GM19452 (cell line): ENCODE data around the gene ACVR1B.

Experiments used
- ATAC-seq: cut with Tn5 transposase; IDR thresholded peaks from one replicate; pipeline ENCODE4 v1.9.1; 2021; ENCODE audit not compliant: unreplicated experiment

The ACVR1B gene

DNA sequence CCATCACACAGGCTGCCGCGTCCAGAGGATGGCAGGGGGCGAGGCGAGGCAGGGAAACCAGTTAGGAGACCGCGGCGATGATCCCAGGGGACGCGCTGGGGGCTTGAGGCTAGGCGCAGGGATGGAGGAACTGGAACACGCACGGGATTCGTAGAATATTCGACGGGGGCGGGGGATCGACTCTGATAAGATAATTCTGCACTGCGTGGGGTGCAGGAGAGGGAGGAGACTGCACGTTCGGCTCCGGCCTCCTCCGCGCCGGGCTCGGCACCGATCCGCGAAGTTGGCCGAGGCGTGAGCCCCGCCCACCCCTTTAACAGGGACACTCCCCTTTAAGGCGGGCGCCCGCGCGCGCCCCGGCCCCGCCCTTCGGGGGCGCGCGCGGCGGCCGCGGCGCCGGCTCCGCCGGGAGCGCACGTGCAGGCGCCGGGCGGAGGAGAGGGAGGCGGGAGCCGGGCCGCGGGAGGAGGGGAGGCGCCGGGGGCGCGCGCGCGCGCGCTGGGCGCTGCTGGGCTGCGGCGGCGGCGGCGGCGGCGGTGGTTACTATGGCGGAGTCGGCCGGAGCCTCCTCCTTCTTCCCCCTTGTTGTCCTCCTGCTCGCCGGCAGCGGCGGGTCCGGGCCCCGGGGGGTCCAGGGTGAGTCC is at the start of gene ACVR1B:
Gene ACVR1B, plus strand, starts transcription at position 501 of the 644 bp plus-strand sequence. Its CDS starts 45 bp downstream, at position 546.
- peak; percentile 92 for ATAC-seq

DNA sequence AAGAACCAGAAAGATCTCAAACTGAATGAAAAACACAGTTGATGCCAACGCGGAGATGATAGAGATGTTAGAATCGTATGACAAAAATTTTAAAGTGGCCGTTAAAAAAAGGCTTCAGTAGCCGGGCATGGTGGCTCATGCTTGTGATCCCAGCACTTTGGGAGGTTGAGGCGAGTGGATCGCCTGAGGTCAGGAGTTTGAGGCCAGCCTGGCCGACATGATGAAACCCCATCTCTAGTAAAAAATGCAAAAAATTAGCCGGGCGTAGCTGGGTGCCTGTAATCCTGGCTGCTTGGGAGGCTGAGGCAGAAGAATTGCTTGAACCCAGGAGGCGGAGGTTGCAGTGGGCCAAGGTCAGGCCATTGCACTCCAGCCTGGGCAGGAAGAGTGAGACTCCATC is 49.6 kb upstream of the ACVR1B start:
- ATAC-seq: no peak

DNA sequence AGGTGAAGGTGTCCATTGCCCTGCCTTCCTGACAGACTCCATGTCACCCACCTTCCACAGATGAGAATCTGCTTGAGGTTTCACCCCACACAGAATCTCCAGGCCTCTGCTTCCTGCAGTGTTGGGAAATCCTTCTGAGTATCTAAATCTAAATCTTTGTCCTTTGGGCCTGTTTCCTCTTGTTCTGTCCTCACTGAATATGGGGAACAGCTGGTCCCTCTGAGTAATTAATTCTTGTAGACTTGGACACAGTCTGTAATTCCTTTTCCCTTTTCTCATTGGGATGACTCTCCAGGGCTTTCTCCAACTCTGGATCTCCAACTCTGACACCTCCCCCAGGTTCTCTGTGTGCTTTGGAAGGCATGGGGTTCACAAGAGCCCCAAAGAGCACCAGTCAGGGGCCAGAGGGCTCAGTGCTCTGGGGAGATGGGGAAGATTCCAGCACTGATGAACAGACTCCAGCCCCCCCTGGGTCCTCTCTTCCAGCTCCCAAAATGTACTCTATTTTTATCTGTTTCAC is 46.5 kb upstream of the ACVR1B start:
- ATAC-seq: no peak

DNA sequence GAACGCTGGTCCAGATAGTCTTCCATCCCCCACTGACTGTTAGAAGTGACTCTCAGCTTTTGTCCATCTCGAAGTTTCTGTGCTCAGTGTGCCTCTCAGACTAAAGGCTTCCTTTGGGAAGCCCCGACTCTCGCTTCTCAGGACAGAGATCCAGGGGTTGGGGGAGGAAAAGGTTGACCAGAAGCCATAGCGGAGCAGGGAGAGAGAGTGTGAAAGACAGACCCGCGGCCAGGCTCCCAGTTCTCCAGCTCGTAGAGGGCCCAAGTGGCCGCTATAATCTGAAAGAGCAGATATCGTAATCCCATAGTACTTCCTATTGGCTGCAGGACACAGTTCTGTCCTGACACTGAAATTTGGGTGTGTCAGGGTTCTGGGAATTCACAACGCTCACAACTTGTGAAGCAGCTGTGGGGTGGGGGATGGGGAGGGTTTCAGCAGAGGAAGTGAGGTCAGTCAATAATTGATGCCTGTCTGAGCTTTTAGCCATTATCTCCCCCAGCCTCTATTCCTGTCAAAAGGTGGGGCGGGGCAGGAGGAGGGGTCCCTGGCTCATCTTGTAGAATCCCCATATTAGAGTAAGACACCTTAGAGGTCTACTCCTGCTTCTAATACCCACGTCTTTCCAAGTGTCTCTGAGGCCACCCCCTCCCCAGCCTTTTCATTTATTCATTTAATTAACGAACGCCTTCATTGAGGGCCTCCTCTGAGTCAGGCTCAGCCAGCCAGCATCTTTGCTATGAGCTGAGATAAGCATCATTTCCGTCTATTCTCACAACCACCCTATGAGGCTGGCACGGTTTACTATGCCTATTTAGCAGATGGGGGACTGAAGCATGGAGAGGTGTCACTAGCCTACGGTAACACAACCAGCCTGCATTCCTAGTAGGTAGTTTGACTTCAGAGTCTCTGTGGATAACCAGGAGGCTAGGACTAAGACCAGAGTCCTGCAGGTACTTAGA is 45.7 kb upstream of the ACVR1B start:
- no peak for ATAC-seq

DNA sequence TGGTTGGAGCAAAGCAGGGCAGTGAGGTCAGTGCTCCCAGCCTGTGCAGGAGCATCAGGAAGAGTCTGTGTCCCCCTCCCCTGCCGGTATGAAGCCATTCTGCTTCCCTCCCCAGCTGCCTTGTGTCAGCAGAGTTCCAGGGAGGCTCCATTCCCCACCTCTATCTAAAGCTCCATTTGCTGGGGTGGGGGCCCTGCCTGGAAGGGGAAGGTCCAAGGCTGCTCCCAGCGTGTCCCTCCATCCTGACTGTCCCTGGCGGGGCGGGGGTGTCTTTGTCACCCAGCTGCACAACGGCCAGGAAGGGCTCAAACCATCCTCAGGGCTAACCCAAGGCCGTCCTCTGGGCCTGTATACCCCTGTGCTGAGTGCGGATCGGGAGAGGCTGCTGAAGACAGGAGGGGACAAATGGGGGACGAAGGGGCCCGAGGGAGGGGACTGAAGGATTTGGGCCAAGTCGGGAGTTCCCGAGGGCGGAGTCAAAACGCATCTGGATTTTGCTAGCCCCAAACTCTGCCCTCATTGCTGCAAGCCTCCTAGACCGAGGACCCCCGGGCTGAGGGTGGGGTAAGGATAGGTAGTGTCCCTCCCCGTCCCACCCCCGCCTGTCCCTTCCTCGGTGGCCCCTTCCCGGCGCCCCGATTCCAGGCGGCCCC is 44.9 kb upstream of the ACVR1B start:
- ATAC-seq: no peak

DNA sequence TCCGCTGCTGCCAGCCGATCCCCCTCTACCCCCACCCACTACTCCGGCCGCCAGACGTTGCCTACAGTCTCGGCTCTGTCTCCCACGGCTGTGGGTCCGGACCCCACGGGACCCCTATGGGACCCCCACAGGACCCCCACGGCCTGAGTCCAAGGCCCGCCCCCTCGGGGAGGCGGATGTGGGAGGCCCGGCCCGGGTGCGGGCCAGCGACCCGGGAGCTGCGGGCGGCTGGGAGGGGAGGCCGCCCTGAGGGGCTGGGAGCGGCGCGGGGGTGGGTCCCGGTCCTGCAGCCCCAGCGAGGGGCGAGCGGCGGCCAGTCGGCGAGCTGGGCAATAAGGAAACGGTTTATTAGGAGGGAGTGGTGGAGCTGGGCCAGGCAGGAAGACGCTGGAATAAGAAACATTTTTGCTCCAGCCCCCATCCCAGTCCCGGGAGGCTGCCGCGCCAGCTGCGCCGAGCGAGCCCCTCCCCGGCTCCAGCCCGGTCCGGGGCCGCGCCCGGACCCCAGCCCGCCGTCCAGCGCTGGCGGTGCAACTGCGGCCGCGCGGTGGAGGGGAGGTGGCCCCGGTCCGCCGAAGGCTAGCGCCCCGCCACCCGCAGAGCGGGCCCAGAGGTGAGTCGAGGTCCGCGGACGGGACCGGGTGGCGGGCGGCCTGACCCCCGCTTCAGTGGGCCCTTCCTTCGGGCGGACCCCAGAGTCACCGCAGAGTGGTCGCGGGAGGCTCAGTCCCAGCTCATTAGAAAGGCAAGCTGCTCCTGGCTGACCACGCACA is 44.2 kb upstream of the ACVR1B start, which contains the start of gene ACVRL1:
Gene ACVRL1, plus strand, starts transcription at position 422 of the 773 bp plus-strand sequence. CDS start 4,971 bp downstream, outside the sequence.
- ATAC-seq: no peak

DNA sequence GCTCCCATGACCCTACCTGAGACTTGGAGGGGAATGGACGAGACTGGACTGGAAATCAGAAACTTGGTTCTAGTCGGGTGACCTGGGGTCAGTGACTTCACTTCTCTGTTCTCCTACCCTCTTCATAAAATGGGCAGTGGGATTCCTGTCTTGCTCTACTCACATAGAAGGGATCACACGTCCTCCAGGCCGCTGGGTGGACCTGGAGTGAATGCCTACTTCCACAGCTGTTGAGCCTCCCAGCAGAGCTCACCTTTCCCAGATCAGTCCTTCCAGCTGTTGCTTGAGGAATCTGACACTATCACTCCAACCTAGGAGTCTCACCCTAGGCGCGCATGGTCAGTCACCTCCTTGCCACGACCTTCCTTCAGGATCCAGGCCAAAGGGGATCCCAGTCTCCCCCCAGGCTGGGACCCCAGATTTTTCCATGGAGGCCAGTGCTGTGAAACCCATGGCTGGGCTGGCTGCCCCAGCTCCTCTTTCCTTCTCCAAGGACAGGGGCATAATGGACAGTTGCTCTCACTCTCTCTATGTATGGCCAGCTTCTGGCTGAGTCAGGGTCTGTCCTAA is 43.6 kb upstream of the ACVR1B start:
- no peak for ATAC-seq

DNA sequence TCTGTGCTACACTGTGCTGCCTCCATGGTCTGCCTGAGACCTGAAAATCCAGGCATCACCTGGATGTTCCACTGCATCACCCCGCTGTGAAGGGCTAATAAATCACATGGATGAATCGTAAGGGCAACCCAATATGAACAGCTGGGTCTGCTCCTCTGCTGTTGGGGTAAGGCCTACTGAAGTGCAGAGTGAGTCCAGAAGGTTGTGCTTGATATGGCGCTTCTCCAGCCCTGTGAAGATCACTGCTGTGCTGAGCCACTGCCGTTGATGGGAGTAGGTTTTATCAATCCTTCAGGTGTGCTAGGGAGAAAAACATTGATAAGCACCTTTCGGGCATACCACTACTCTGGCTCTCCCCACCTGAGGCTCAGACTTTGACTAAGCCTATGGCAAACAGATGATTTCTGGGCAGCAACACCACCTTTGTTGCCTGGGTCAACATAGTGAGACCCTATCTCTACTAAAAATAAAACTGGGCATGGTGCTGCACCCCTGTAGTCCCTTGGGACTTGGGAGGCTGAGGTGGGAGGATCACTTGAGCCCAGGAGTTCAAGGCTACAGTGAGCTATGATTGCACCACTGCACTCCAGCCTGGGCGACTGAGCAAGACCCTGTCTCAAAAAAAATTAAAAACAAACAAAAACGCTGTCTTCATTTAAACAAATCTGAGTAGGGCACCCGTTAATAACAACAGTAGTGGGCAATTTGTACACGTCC is 42.5 kb upstream of the ACVR1B start:
- ATAC-seq: no peak

DNA sequence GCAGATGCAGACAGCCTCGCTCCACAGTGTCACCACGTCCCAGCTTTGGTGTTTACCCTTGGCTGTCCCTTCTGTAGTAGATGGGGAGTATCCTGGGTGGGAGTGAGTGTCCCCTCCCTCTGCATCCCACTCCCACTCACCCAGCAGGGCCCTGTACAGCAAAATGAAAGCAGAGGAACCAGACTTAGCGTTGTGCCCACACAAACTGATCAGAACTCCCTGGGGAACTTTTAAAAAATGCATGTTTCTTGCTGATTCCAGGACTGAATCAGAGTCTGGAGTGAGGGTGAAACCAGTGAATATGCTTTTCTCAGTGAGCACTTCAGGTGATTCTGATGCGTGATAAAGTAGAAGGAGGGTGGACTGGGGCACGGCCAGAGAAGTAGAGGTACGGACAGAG is 41.3 kb upstream of the ACVR1B start:
- ATAC-seq: no peak

DNA sequence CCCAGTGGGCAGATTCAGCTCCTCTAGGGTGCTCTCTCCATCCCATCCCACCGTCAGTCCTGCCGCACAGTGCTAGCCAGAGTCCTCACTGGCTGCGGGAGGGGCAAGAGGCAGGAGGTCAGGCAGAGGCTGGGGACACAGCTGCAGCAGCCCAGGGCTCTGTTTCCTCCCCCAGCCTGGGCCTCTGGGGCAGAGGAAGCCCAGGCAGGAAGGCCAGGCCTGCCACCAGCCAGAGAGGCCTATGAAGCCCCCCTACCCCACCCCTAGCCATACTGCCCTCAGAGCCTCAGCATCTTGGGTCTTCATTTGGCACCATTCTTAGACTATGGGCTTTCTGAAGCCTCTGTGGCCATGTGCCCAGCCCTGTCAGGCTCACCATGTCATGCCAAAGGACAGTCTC is 40.8 kb upstream of the ACVR1B start:
- no peak for ATAC-seq

DNA sequence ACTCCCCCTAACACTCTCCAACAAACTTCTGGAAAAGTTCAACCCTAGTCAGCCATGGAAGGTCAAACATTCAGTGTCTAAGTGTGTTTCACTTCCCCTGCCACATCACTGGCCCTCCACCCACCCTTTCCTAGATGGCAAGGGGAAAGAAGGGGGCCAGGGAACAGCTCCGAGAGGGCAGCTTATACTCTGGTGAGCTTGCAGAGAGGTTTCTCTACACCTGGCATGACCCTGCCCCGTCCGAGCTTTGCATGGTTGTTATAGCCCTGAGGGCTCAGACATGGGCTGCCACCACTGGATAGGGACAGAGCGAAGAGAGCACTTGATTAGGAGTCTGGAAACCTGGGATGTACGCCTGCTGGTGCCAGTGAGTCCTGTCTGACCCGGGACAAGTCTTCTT is 40.2 kb upstream of the ACVR1B start:
- no peak for ATAC-seq

DNA sequence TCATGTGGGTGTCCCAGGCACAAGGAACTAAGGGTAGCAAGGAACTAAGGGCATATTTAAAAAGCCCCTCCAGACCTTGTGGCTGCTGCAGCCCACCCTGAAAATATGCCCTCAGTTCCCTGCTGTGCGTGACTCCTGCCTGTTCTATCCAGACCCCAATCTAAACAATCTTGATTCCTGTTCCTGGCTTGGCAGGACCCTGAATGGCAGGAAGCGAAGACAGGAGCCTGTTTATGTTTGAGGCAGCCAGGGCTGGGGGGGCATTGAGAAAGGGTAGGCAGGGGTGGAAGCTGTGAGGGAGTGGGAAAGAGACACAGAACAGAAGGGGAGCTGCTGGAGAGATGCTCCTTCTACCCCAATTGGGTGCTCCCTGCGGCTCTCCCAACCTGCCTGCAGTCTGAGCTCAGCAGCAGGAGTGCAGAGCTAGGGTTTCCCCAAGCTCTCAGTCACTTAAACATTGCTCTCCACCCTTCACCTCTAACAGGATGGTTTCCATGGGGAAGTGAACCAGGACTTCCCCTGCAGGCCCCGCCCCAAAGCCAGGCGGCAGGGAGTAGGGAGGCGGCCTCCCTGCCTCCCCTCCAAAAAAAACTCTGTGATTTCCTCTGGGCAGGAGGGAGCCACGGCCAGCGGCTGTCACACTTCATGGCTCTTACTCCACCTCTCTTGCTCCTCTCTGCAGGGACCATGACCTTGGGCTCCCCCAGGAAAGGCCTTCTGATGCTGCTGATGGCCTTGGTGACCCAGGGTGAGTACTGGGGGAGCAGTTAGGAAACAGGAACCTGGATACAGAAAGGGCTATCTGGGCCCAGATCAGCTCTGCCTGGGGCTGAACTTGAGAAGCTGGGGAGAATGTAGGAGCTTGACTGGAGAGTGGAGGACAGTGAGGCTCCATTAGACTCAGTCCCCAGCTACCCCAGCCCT is 39.4 kb upstream of the ACVR1B start:
- no peak for ATAC-seq

DNA sequence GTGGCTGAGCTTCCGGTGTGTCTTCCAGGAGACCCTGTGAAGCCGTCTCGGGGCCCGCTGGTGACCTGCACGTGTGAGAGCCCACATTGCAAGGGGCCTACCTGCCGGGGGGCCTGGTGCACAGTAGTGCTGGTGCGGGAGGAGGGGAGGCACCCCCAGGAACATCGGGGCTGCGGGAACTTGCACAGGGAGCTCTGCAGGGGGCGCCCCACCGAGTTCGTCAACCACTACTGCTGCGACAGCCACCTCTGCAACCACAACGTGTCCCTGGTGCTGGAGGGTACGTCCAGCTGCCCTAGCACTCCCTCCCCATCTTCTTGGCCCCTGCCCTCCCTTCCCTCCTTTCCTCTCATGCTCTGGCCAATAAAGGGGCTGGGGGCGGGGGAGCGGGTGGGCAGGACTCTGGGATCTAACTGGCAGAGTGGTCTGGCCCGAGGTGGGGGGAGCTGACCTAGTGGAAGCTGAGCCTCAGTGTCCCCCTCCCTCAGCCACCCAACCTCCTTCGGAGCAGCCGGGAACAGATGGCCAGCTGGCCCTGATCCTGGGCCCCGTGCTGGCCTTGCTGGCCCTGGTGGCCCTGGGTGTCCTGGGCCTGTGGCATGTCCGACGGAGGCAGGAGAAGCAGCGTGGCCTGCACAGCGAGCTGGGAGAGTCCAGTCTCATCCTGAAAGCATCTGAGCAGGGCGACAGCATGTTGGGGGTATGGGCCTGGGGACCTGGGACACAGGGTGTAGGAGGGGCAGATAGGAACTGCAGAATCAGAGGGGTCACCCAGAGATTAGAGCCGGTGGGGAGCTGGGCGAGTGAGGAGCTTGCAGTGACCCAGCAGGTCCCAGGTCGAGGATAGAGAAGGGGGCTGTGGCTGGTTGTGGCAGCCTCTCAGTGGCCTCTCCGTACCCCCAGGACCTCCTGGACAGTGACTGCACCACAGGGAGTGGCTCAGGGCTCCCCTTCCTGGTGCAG is 38.1 kb upstream of the ACVR1B start:
- ATAC-seq: no peak

DNA sequence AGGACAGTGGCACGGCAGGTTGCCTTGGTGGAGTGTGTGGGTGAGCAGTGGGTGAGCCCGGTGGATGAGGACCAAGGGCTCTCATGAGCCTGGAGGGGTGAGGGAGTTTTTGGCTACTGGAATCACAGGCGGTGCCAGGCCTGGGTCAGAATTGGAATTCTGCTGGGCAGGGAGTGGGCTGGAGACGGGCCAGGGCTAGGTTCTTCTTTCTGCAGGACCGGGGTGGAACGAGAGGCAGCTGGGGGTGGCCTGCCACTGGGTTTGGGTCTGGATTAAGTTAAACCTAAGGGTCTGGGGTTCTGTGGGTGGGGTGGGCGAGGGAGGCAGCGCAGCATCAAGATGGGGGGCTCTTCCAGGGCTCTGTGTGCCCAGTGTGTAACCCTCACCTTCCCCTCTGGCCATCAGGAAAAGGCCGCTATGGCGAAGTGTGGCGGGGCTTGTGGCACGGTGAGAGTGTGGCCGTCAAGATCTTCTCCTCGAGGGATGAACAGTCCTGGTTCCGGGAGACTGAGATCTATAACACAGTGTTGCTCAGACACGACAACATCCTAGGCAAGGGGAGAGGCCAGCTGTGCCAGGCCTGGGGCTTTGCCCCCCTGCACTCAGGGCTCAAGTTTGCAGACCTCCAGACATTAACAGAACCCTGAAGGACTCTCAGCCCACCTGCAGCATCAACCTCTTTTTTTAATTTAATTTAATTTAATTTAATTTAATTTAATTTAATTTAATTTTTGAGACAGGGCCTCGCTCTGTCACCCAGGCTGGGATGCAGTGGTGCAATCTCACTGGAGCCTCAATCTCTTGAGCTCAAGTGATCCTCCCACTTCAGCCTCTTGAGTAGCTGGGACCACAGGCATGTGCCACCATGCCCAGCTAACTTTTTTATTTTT is 37.2 kb upstream of the ACVR1B start:
- no peak for ATAC-seq

DNA sequence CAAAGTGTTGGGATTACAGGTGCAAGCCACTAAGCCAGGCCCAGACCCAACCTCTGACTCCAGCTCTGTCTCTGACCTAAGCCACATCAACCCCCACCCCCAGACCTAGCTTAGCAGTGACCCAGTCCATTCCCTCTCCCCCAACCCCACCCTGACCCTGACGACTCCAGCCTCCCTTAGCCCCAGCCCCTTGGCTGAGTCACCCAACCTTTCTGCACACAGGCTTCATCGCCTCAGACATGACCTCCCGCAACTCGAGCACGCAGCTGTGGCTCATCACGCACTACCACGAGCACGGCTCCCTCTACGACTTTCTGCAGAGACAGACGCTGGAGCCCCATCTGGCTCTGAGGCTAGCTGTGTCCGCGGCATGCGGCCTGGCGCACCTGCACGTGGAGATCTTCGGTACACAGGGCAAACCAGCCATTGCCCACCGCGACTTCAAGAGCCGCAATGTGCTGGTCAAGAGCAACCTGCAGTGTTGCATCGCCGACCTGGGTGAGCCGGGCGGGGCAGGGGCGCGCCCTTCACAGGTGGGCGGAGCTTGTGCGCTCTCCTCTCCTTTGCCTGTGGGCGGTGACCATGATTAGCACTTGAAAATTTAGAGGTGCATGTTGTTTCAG is 36.4 kb upstream of the ACVR1B start:
- no peak for ATAC-seq

DNA sequence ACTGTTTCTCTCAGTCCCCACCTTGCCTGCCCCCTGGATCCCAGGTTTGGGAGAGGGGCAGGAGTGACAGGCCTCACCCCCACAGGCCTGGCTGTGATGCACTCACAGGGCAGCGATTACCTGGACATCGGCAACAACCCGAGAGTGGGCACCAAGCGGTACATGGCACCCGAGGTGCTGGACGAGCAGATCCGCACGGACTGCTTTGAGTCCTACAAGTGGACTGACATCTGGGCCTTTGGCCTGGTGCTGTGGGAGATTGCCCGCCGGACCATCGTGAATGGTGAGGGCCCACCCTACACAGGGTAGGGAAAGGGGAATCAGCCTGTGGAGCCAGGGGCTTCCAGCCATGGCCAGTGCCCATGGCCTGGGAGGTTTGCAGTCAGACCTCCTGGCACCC is 35.5 kb upstream of the ACVR1B start:
- no peak for ATAC-seq
